ENCODE measurements around the gene LDB2.

DNA sequence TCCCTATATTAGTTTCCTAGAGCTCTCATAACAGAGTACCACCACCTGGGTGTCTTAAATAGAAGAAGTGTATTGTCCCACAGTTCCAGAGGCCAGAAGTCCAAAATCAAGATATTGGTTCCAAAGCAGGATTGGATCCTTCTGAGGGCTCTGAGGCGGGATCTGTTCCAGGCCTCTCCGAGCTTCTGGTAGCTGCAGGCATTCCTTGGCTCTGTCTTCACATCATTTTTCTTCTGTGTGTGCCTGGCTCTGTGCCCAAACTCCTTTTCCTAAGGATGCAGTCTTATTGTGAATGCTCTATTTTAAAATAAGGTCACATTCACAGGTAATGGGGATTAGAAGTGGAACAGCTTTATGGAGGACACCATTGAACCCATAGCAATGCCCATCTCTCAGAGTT is 418.4 kb downstream of the LDB2 start:
- TF ChIP-seq, protein P1, sequence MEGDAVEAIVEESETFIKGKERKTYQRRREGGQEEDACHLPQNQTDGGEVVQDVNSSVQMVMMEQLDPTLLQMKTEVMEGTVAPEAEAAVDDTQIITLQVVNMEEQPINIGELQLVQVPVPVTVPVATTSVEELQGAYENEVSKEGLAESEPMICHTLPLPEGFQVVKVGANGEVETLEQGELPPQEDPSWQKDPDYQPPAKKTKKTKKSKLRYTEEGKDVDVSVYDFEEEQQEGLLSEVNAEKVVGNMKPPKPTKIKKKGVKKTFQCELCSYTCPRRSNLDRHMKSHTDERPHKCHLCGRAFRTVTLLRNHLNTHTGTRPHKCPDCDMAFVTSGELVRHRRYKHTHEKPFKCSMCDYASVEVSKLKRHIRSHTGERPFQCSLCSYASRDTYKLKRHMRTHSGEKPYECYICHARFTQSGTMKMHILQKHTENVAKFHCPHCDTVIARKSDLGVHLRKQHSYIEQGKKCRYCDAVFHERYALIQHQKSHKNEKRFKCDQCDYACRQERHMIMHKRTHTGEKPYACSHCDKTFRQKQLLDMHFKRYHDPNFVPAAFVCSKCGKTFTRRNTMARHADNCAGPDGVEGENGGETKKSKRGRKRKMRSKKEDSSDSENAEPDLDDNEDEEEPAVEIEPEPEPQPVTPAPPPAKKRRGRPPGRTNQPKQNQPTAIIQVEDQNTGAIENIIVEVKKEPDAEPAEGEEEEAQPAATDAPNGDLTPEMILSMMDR (conservative IDR thresholded peaks at IDR 0.05; ENCODE audit: low read depth in 2 of 2) = no peak
- TF ChIP-seq EZH2 (IDR thresholded peaks at IDR 0.05; ENCODE audit: low read depth, unreplicated experiment) (no peak), ZNF114 (CRISPR knock-in tag; IDR thresholded peaks at IDR 0.05) (no peak), JUNB (IDR thresholded peaks at IDR 0.05; ENCODE audit: unreplicated experiment) (no peak), POLR2AphosphoS5 (IDR thresholded peaks at IDR 0.05; ENCODE audit: low read depth) (no peak), EZH2phosphoT487 (IDR thresholded peaks at IDR 0.05; ENCODE audit: unreplicated experiment) (no peak)
- TF ChIP-seq, protein P2, sequence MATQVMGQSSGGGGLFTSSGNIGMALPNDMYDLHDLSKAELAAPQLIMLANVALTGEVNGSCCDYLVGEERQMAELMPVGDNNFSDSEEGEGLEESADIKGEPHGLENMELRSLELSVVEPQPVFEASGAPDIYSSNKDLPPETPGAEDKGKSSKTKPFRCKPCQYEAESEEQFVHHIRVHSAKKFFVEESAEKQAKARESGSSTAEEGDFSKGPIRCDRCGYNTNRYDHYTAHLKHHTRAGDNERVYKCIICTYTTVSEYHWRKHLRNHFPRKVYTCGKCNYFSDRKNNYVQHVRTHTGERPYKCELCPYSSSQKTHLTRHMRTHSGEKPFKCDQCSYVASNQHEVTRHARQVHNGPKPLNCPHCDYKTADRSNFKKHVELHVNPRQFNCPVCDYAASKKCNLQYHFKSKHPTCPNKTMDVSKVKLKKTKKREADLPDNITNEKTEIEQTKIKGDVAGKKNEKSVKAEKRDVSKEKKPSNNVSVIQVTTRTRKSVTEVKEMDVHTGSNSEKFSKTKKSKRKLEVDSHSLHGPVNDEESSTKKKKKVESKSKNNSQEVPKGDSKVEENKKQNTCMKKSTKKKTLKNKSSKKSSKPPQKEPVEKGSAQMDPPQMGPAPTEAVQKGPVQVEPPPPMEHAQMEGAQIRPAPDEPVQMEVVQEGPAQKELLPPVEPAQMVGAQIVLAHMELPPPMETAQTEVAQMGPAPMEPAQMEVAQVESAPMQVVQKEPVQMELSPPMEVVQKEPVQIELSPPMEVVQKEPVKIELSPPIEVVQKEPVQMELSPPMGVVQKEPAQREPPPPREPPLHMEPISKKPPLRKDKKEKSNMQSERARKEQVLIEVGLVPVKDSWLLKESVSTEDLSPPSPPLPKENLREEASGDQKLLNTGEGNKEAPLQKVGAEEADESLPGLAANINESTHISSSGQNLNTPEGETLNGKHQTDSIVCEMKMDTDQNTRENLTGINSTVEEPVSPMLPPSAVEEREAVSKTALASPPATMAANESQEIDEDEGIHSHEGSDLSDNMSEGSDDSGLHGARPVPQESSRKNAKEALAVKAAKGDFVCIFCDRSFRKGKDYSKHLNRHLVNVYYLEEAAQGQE (IDR thresholded peaks at IDR 0.05; ENCODE audit: unreplicated experiment) = no peak
